Erythroblast (primary cell): ENCODE data around the gene ATP9A.

Source experiments
- GATA1 ChIP-seq: IDR thresholded peaks from 2 replicates; pipeline ENCODE4 v1.6.1; 2011; ENCODE audit warnings: low read depth, mild to moderate bottlenecking, control low read depth, low read length, moderate library complexity
- POLR2A ChIP-seq: IDR thresholded peaks from 2 replicates; pipeline ENCODE4 v1.6.1; 2011; ENCODE audit warnings: mild to moderate bottlenecking, low read length

GRCh38 chr20:51640743-51641142 is 127.4 kb downstream of the ATP9A start:
- TF ChIP-seq POLR2A: no peak
- TF ChIP-seq GATA1: no peak
